ENCODE results near the gene CD83. TPM values are rescaled to one million over a fixed set of nuclear protein-coding genes. Genes with fewer than 3 reads are reported as not detected.

CD83 gene
- total and polyA plus RNA-seq, 2 of the 8 experiments (the other 6 are each of a cell fraction or from before 2014, with no cell fraction given) = 4.6 to 8.5 TPM

GRCh38 chr6:14110001-14110818 is 7.4 kb upstream of the CD83 start (continued):
- TF ChIP-seq CTCF (IDR thresholded peaks at IDR 0.05; ENCODE audit: control extremely low read depth in 1 of 3, insufficient read depth in 1 of 3, low read depth in 1 of 3, low read length in 3 of 3) (no peak), CEBPB (IDR thresholded peaks at IDR 0.05; ENCODE audit: low read depth, low read length) (no peak), CHD7 (IDR thresholded peaks at IDR 0.05; ENCODE audit: insufficient replicate concordance, low read length) (no peak)
